ACC112 (cell line): ENCODE measurements around the gene TNNT3.

ENCODE experiments used
- H2AFZ ChIP-seq: fragments of 200-600 bp; sonication (generic); one replicate; pipeline ENCODE4 v1.6.0; 2017; ENCODE audit warnings: antibody characterized with exemption, low read length; ENCODE audit not compliant: unreplicated experiment
- H3K27ac ChIP-seq: fragments of 200-600 bp; sonication (generic); 2 replicates; pipeline ENCODE4 v1.5.1; 2014; ENCODE audit warnings: low read depth, mild to moderate bottlenecking, antibody characterized with exemption, low read length, moderate library complexity
- H3K27me3 ChIP-seq: fragments of 200-600 bp; sonication (generic); 2 replicates; pipeline ENCODE4 v1.6.1; 2014; ENCODE audit warnings: mild to moderate bottlenecking, antibody characterized with exemption, low read length, moderate library complexity, mixed read lengths; ENCODE audit not compliant: insufficient read depth
- H3K36me3 ChIP-seq: fragments of 200-600 bp; sonication (generic); 2 replicates; pipeline ENCODE4 v1.6.1; 2016; ENCODE audit warnings: mild to moderate bottlenecking, antibody characterized with exemption, low read length, moderate library complexity, mixed read lengths; ENCODE audit not compliant: insufficient read depth
- H3K4me1 ChIP-seq: fragments of 200-600 bp; sonication (generic); one replicate; pipeline ENCODE4 v1.6.1; 2016; ENCODE audit warnings: low read length, mixed read lengths; ENCODE audit not compliant: insufficient read depth, unreplicated experiment, control insufficient read depth
- H3K4me3 ChIP-seq: fragments of 200-600 bp; sonication (generic); 2 replicates; pipeline ENCODE4 v1.5.1; 2014; ENCODE audit warnings: mild to moderate bottlenecking, low read depth, low read length
- H3K79me2 ChIP-seq: fragments of 200-600 bp; sonication (generic); one replicate; pipeline ENCODE4 v1.6.0; 2016; ENCODE audit warnings: low read length; ENCODE audit not compliant: control insufficient read depth, unreplicated experiment, insufficient read depth

TNNT3 gene

DNA sequence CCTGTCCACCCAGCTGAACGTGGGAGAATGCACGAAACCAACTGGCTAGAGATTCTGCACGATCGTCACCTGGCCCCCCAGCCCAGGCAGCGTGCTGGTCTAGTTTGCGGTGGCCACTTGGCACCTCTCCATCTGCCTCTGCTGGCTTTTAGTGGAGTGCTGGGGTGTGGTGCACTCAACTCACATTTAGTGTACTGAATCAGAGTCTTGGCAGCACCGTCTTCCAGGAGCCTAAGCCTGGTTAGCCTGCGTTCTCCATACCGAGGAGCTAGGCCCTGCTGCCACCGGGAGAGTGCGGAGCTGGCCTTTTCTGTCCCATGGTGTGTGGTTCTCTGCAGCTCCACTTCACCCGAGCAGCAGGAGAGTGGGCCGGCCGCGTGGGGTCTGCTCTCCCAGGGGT lies 30.4 kb downstream of the TNNT3 start:
- Histone ChIP-seq H3K79me2 (no peaks in the 10 kb centered on the region), H3K4me1 (no peaks in the 10 kb centered on the region), H3K36me3 (no peaks in the 10 kb centered on the region)

DNA sequence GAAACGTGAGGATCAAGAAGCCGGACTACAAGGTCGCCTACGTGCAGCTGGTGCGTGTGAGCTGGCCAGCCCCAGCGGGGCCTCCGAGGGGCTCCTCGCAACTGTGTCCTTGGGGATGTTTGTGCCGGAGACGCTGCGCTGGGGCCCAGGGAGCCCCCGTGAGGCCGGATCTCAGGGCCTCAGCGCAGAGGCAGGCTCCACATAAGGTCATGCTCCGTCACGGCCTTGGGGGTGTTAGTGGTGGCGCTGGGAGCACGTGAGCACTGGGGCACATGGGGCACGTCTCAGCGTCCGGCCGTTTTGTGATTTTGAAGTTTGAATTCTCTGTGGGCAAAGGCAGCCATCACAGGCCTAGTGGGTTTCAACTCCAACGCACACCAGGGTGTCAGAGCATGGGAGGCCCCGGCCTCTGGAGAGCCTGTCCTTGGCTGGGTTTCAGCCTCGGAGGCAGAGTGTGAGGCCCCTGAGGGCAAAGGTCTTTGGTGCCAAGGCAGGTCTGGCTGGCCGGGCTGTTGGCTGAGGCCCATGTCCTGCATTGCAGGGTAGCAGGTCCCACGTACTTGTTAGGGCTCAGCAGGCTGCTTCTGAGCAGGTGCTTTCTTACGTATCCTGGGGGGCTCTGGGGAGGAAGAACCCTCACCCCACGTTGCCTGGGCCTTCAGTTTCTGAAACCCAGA lies 33.4 kb downstream of the TNNT3 start:
- no peaks in the 10 kb centered on the region for H3K79me2 ChIP-seq
- no peak overlapping the region for H2AFZ ChIP-seq
- no peak overlapping the region for H3K27ac ChIP-seq
- no peaks in the 10 kb centered on the region for H3K27me3 ChIP-seq
- H3K4me1 ChIP-seq, result no peaks in the 10 kb centered on the region
- no peak overlapping the region for H3K4me3 ChIP-seq
- no peaks in the 10 kb centered on the region for H3K36me3 ChIP-seq

More for the DNA sequence above, 30.4 kb downstream of the TNNT3 start:
- Histone ChIP-seq H2AFZ (no peak overlapping the region), H3K27me3 (no peaks in the 10 kb centered on the region), H3K4me3 (no peak overlapping the region), H3K27ac (no peak overlapping the region)

GRCh38 chr11:1953489-1954266 lies 34.2 kb downstream of the TNNT3 start:
- H3K27ac ChIP-seq, result no peak overlapping the region

GRCh38 chr11:1958367-1958766 lies 38.9 kb downstream of the TNNT3 start:
- Histone ChIP-seq H3K27me3 (no peaks in the 10 kb centered on the region), H2AFZ (no peak overlapping the region), H3K79me2 (no peaks in the 10 kb centered on the region), H3K27ac (no peak overlapping the region), H3K36me3 (no peaks in the 10 kb centered on the region), H3K4me1 (no peaks in the 10 kb centered on the region), H3K4me3 (no peak overlapping the region)

More at GRCh38 chr11:1953489-1954266, 34.2 kb downstream of the TNNT3 start:
- no peaks in the 10 kb centered on the region for H3K27me3 ChIP-seq
- no peak overlapping the region for H2AFZ ChIP-seq
- H3K4me3 ChIP-seq, result no peak overlapping the region
- H3K36me3 ChIP-seq, result no peaks in the 10 kb centered on the region
- no peaks in the 10 kb centered on the region for H3K4me1 ChIP-seq
- no peaks in the 10 kb centered on the region for H3K79me2 ChIP-seq

GRCh38 chr11:1959786-1960185 lies 40.3 kb downstream of the TNNT3 start:
- Histone ChIP-seq H3K27me3 (no peaks in the 10 kb centered on the region), H3K79me2 (no peaks in the 10 kb centered on the region), H3K36me3 (no peaks in the 10 kb centered on the region), H3K4me1 (no peaks in the 10 kb centered on the region), H3K27ac (no peak overlapping the region), H2AFZ (no peak overlapping the region), H3K4me3 (no peak overlapping the region)

GRCh38 chr11:1963864-1964263 lies 44.4 kb downstream of the TNNT3 start:
- Histone ChIP-seq H3K4me1 (no peaks in the 10 kb centered on the region), H2AFZ (no peak overlapping the region)

GRCh38 chr11:1964348-1964747 lies 44.8 kb downstream of the TNNT3 start:
- Histone ChIP-seq H3K36me3 (no peaks in the 10 kb centered on the region), H3K4me3 (no peak overlapping the region), H2AFZ (no peak overlapping the region), H3K4me1 (no peaks in the 10 kb centered on the region), H3K79me2 (no peaks in the 10 kb centered on the region), H3K27ac (no peak overlapping the region), H3K27me3 (no peaks in the 10 kb centered on the region)

More at GRCh38 chr11:1963864-1964263, 44.4 kb downstream of the TNNT3 start:
- H3K79me2 ChIP-seq, result no peaks in the 10 kb centered on the region
- no peaks in the 10 kb centered on the region for H3K36me3 ChIP-seq
- H3K4me3 ChIP-seq, result no peak overlapping the region
- no peaks in the 10 kb centered on the region for H3K27me3 ChIP-seq
- no peak overlapping the region for H3K27ac ChIP-seq

GRCh38 chr11:1964955-1965354 lies 45.5 kb downstream of the TNNT3 start:
- no peak overlapping the region for H2AFZ ChIP-seq
- no peaks in the 10 kb centered on the region for H3K27me3 ChIP-seq
- H3K4me3 ChIP-seq, result no peak overlapping the region
- no peak overlapping the region for H3K27ac ChIP-seq
- no peaks in the 10 kb centered on the region for H3K4me1 ChIP-seq
- no peaks in the 10 kb centered on the region for H3K36me3 ChIP-seq
- H3K79me2 ChIP-seq, result no peaks in the 10 kb centered on the region

DNA sequence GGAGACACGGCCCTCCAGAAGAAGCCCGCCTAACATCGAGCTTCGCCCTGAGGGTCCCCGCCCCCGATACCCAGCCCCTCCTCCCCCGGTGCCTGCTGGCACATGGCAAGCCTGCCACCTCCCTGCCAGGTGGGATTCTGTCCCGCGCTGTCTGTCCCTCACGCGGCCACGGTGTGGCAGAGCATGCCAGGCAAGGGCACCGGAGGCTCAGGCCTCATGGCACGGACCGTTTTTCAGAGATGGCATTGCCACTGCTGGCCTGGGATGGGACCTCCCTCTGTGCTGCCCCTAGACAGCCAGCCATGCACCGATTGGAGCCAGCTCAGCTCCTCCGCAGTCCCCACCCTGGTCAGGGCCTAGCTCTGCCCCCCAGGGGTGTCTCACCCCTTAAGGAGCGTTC lies 47.0 kb downstream of the TNNT3 start:
- no peak overlapping the region for H3K27ac ChIP-seq
- no peaks in the 10 kb centered on the region for H3K79me2 ChIP-seq
- H3K27me3 ChIP-seq, result no peaks in the 10 kb centered on the region
- H2AFZ ChIP-seq, result no peak overlapping the region
- H3K4me1 ChIP-seq, result no peaks in the 10 kb centered on the region
- no peak overlapping the region for H3K4me3 ChIP-seq
- H3K36me3 ChIP-seq, result no peaks in the 10 kb centered on the region

GRCh38 chr11:1967641-1968225 lies 48.2 kb downstream of the TNNT3 start:
- no peak overlapping the region for H2AFZ ChIP-seq
- no peak overlapping the region for H3K27ac ChIP-seq
- H3K4me3 ChIP-seq, result no peak overlapping the region

More at GRCh38 chr11:1967641-1968225, 48.2 kb downstream of the TNNT3 start:
- H3K79me2 ChIP-seq, result no peaks in the 10 kb centered on the region
- H3K4me1 ChIP-seq, result no peaks in the 10 kb centered on the region
- no peaks in the 10 kb centered on the region for H3K36me3 ChIP-seq
- no peaks in the 10 kb centered on the region for H3K27me3 ChIP-seq
